Measurements from ENCODE around the gene LIMK2. TPM values are rescaled to one million over a fixed set of nuclear protein-coding genes. Genes with fewer than 3 reads are reported as not detected.

Gene LIMK2
- total RNA-seq, 1 donor from 2014 or later, result 51.2 TPM

- DNase-seq (ENCODE audit: low read depth in 2 of 2), result no peak
These were observed 115.9 kb downstream of the LIMK2 start for GRCh38 chr22:31327806-31328543.

DNA sequence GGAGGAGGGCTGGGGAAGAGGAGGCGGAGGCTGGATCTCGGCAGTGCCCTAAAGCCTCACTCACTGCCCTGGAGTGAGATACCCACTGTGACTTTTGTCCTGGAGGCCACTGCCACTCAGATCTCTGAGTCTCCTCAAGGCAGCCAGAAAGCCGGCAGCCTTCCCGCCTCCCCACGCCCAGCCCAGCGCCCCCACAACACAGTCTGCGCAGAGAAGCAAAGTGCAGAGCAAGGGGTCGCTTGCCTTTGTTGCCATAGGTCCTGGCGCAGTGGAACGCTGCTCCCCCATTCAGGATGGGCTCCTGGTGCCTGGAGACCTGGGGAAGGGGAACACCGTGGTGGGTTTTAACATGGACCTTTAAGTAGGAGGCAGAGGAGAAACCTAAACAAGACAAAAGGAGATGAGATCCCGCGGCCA lies 116.5 kb downstream of the LIMK2 start:
- no peak for DNase-seq (ENCODE audit: low read depth in 2 of 2)

GRCh38 chr22:31329029-31329428 lies 116.9 kb downstream of the LIMK2 start:
- no peak for DNase-seq (ENCODE audit: low read depth in 2 of 2)

Other genes starting within 250 kb of the LIMK2 start
- 8.3 and 14.9 TPM in 2 replicates for gene MORC2, start 243.5 kb upstream of the LIMK2 start, total RNA-seq
- gene TUG1, start 243.0 kb upstream of the LIMK2 start, total RNA-seq, result 25.5 and 37.3 TPM in 2 replicates
- gene SMTN, start 131.0 kb upstream of the LIMK2 start, total RNA-seq, result 93.1 and 180 TPM in 2 replicates
- gene SELENOM, start 104.7 kb upstream of the LIMK2 start, total RNA-seq, result 10.3 and 21.8 TPM in 2 replicates
- gene INPP5J, start 89.3 kb upstream of the LIMK2 start, total RNA-seq, result under 0.01 TPM in 2 replicates
- not detected in 2 replicates for gene PLA2G3, start 71.8 kb upstream of the LIMK2 start, total RNA-seq
- 23.3 and 30.6 TPM in 2 replicates for gene RNF185, start 52.1 kb upstream of the LIMK2 start, total RNA-seq
- 15.1 and 23.3 TPM in 2 replicates for gene PIK3IP1, start 80.2 kb downstream of the LIMK2 start, total RNA-seq
- 10.5 and 15.1 TPM in 2 replicates for gene PATZ1, start 134.0 kb downstream of the LIMK2 start, total RNA-seq
- gene DRG1, start 187.3 kb downstream of the LIMK2 start, total RNA-seq, result 50.0 and 50.1 TPM in 2 replicates